Thymus (tissue), 11 donors: ENCODE measurements around the gene PDK2. TPM values are rescaled to one million over a fixed set of nuclear protein-coding genes. Genes with fewer than 3 reads are reported as not detected.

Experiments used
- DNase-seq, 9 donors: peaks; one replicate each; pipeline ENCODE4 v3.0.0-alpha.2; 2013; ENCODE audit warnings: low spot score in 9 of 9, low read depth in 6 of 9, missing footprints in 1 of 9
- H3K27ac ChIP-seq, 2 donors: one replicate each; pipeline ENCODE4 v1.5.1; 2013; ENCODE audit warnings: control low read depth in 1 of 2, low read depth in 1 of 2, low read length in 1 of 2, mild to moderate bottlenecking in 1 of 2, moderate library complexity in 1 of 2
- H3K27me3 ChIP-seq, 2 donors: one replicate each; pipeline ENCODE4 v1.5.1; 2013; ENCODE audit warnings: low read length in 1 of 2; ENCODE audit not compliant: control insufficient read depth in 2 of 2, insufficient read depth in 1 of 2
- H3K36me3 ChIP-seq, 2 donors: one replicate each; pipeline ENCODE4 v1.5.1; 2013; ENCODE audit warnings: low read length in 1 of 2, mild to moderate bottlenecking in 1 of 2, moderate library complexity in 1 of 2; ENCODE audit not compliant: control insufficient read depth in 2 of 2, insufficient read depth in 2 of 2
- H3K4me1 ChIP-seq, 2 donors: one replicate each; pipeline ENCODE4 v1.5.1; 2013; ENCODE audit warnings: low read length in 2 of 2; ENCODE audit not compliant: control insufficient read depth in 2 of 2, insufficient read depth in 2 of 2
- H3K4me3 ChIP-seq, 2 donors: one replicate each; pipeline ENCODE4 v1.5.1; 2013; ENCODE audit warnings: low read length in 2 of 2, control low read depth in 1 of 2, mild to moderate bottlenecking in 1 of 2
- H3K9me3 ChIP-seq, 2 donors: one replicate each; pipeline ENCODE4 v1.5.1; 2013; ENCODE audit warnings: low read length in 1 of 2, mild to moderate bottlenecking in 1 of 2; ENCODE audit not compliant: control insufficient read depth in 2 of 2, insufficient read depth in 1 of 2
- WGBS: extraction: QIAGEN DNeasy Blood & Tissue Kit; methylation state at CpG from one replicate; pipeline ENCODE4 v1.1.7; 2013; 5-methylcytosine and 5-hydroxymethylcytosine counted together
- polyA plus RNA-seq: library from polyadenylated mRNA; stranded (reverse); fragments of 200-250 nt; gene quantifications from one replicate; pipeline ENCODE4 v1.2.3, GENCODE V29; 2013
- total RNA-seq: library from RNA; stranded (reverse); fragments of 120-200 nt; gene quantifications from one replicate; pipeline ENCODE4 v1.2.4, GENCODE V29; 2013
- donor health status: healthy.

PDK2 gene
- total and polyA plus RNA-seq, 2 donors: 10.7 to 14.5 TPM

- no peak overlapping the region for H3K27ac ChIP-seq
- H3K36me3 ChIP-seq: no peaks in the 10 kb centered on the region
- no peak overlapping the region for H3K4me3 ChIP-seq
- no peak for DNase-seq
- H3K27me3 ChIP-seq: peaks cover 5 to 35% of the 10 kb centered on the region in 2 donors
- 97% methylated on average over 12 of the region's 12 CpGs for WGBS
- H3K9me3 ChIP-seq: no peaks in the 10 kb centered on the region
- peaks cover 0 to 8% of the 10 kb centered on the region in 2 donors for H3K4me1 ChIP-seq
Observed at GRCh38 chr17:50050431-50051032, 44.6 kb upstream of the PDK2 start.

GRCh38 chr17:50051082-50051576 is 44.0 kb upstream of the PDK2 start:
- peaks cover 0 to 9% of the 10 kb centered on the region in 2 donors for H3K4me1 ChIP-seq
- 78% methylated on average over 4 of the region's 4 CpGs for WGBS
- H3K4me3 ChIP-seq: no peak overlapping the region
- H3K27ac ChIP-seq: no peak overlapping the region
- DNase-seq: no peak
- H3K36me3 ChIP-seq: no peaks in the 10 kb centered on the region
- no peaks in the 10 kb centered on the region for H3K9me3 ChIP-seq
- H3K27me3 ChIP-seq: peaks cover 5 to 41% of the 10 kb centered on the region in 2 donors

- H3K27me3 ChIP-seq: peaks cover 5 to 46% of the 10 kb centered on the region in 2 donors
- H3K9me3 ChIP-seq: no peaks in the 10 kb centered on the region
- H3K4me1 ChIP-seq: peaks cover 1 to 11% of the 10 kb centered on the region in 2 donors
- DNase-seq: no peak
- no peak overlapping the region for H3K27ac ChIP-seq
- H3K36me3 ChIP-seq: no peaks in the 10 kb centered on the region
- no peak overlapping the region for H3K4me3 ChIP-seq
- WGBS: 96% methylated on average over 2 of the region's 2 CpGs
Observed at GRCh38 chr17:50051606-50052005, 43.5 kb upstream of the PDK2 start.

GRCh38 chr17:50052241-50052796 is 42.8 kb upstream of the PDK2 start:
- no peak for DNase-seq
- H3K4me1 ChIP-seq: peaks cover 7 to 19% of the 10 kb centered on the region in 2 donors

GRCh38 chr17:50052822-50053653 is 42.1 kb upstream of the PDK2 start:
- DNase-seq: no peak
- WGBS: 91% methylated on average over 7 of the region's 7 CpGs
- H3K36me3 ChIP-seq: no peaks in the 10 kb centered on the region
- H3K27me3 ChIP-seq: peaks cover 8 to 60% of the 10 kb centered on the region in 2 donors
- no peak overlapping the region for H3K4me3 ChIP-seq
- H3K27ac ChIP-seq: no peak overlapping the region
- H3K9me3 ChIP-seq: no peaks in the 10 kb centered on the region
- peaks cover 7 to 21% of the 10 kb centered on the region in 2 donors for H3K4me1 ChIP-seq

More at GRCh38 chr17:50052241-50052796, 42.8 kb upstream of the PDK2 start:
- no peaks in the 10 kb centered on the region for H3K9me3 ChIP-seq
- WGBS: 90% methylated on average over 6 of the region's 6 CpGs
- H3K27me3 ChIP-seq: peaks cover 7 to 53% of the 10 kb centered on the region in 2 donors
- H3K27ac ChIP-seq: no peak overlapping the region
- no peaks in the 10 kb centered on the region for H3K36me3 ChIP-seq
- no peak overlapping the region for H3K4me3 ChIP-seq

GRCh38 chr17:50053654-50053960 is 41.5 kb upstream of the PDK2 start:
- WGBS: 85% methylated on average over 3 of the region's 3 CpGs
- Histone ChIP-seq H3K4me3 (no peak overlapping the region), H3K27me3 (peaks cover 10 to 64% of the 10 kb centered on the region in 2 donors), H3K4me1 (peaks cover 7 to 21% of the 10 kb centered on the region in 2 donors), H3K9me3 (no peaks in the 10 kb centered on the region), H3K27ac (no peak overlapping the region), H3K36me3 (no peaks in the 10 kb centered on the region)
- no peak for DNase-seq

GRCh38 chr17:50055055-50055425 is 40.1 kb upstream of the PDK2 start:
- H3K27me3 ChIP-seq: peaks cover 10 to 73% of the 10 kb centered on the region in 2 donors
- no peaks in the 10 kb centered on the region for H3K9me3 ChIP-seq
- H3K4me1 ChIP-seq: peaks cover 7 to 21% of the 10 kb centered on the region in 2 donors
- peak overlapping the region; percentile 36 to 60 for H3K4me3 ChIP-seq
- DNase-seq: no peak
- no peaks in the 10 kb centered on the region for H3K36me3 ChIP-seq
- peak overlapping the region; percentile 43 to 80 for H3K27ac ChIP-seq
- WGBS: 8% methylated on average over 14 of the region's 14 CpGs

- H3K36me3 ChIP-seq: no peaks in the 10 kb centered on the region
- DNase-seq: peak in 8 of 9 donors; percentile 37 to 82 (median 50)
- H3K4me3 ChIP-seq: peak within 1 kb of the TSS; percentile 36 to 60
- WGBS: under 1% methylated on average over 65 of the region's 65 CpGs
- no peaks in the 10 kb centered on the region for H3K9me3 ChIP-seq
- H3K27me3 ChIP-seq: peaks cover 10 to 73% of the 10 kb centered on the region in 2 donors
- peaks cover 7 to 21% of the 10 kb centered on the region in 2 donors for H3K4me1 ChIP-seq
- peak within 1 kb of the TSS; percentile 43 to 80 for H3K27ac ChIP-seq
Observed at GRCh38 chr17:50055426-50056216, 39.5 kb upstream of the PDK2 start, which contains the start of gene ITGA3. TSS of gene ITGA3 (plus strand) at chr17:50056110. CDS start at chr17:50056440, 330 bp downstream.
